Activated T-helper 1 cell treated with anti-CD3 and anti-CD28 coated beads, Interleukin-12 subunit alpha, Interleukin-12 subunit beta, Interleukin-2, Interleukin-4 antibody, amounts not matched to agents 30 ng/mL and 10 ng/mL and 1 ng/mL, durations not matched to agents 14 hours and 24 hours and 36 hours (primary cell): ENCODE measurements around the gene TSPAN1. TPM values are rescaled to one million over a fixed set of nuclear protein-coding genes. Genes with fewer than 3 reads are reported as not detected.

ENCODE experiments used
- DNase-seq: peaks from one replicate; pipeline ENCODE4 v3.0.0; 2021; ENCODE audit warnings: low spot score
- H3K27ac Mint-ChIP-seq: one replicate; pipeline ENCODE4 v1.8.0; 2021; ENCODE audit warnings: mild to moderate bottlenecking, mixed read lengths
- H3K27me3 Mint-ChIP-seq: one replicate; pipeline ENCODE4 v1.8.0; 2022; ENCODE audit warnings: mild to moderate bottlenecking, moderate library complexity, mixed read lengths; ENCODE audit not compliant: insufficient read depth
- H3K36me3 Mint-ChIP-seq: one replicate; pipeline ENCODE4 v1.8.0; 2021; ENCODE audit warnings: low read depth, mixed read lengths
- H3K4me1 Mint-ChIP-seq: one replicate; pipeline ENCODE4 v1.8.0; 2021; ENCODE audit warnings: low read depth, mixed read lengths
- H3K4me3 Mint-ChIP-seq: one replicate; pipeline ENCODE4 v1.8.0; 2021; ENCODE audit warnings: mild to moderate bottlenecking, moderate library complexity, mixed read lengths
- H3K9me3 Mint-ChIP-seq: one replicate; pipeline ENCODE4 v1.8.0; 2021; ENCODE audit warnings: mixed read lengths
- intact Hi-C: fragments of 100-400 bp; cut with micrococcal nuclease; formaldehyde crosslinking; loops from one replicate; pipeline ENCODE4 v1.15.1; 2024
- total RNA-seq: library from RNA; stranded (reverse); gene quantifications from 2 replicates; pipeline ENCODE4 v1.2.3, GENCODE V29; 2022

TSPAN1 gene
- total RNA-seq, 1 donor from 2014 or later = not detected

GRCh38 chr1:46137916-46138315 is 37.0 kb upstream of the TSPAN1 start:
- Mint-ChIP-seq H3K27me3 (peaks cover 29% of the 10 kb centered on the region), H3K4me1 (peaks cover 19% of the 10 kb centered on the region), H3K27ac (no peak overlapping the region), H3K4me3 (no peak overlapping the region), H3K36me3 (no peaks in the 10 kb centered on the region), H3K9me3 (no peaks in the 10 kb centered on the region)
- intact Hi-C loops = no loop called here
- no peak for DNase-seq

- DNase-seq = no peak
- H3K27ac Mint-ChIP-seq = no peak overlapping the region
- H3K4me3 Mint-ChIP-seq = no peak overlapping the region
- H3K36me3 Mint-ChIP-seq = no peaks in the 10 kb centered on the region
- peaks cover 2% of the 10 kb centered on the region for H3K27me3 Mint-ChIP-seq
- no peaks in the 10 kb centered on the region for H3K4me1 Mint-ChIP-seq
- intact Hi-C loops = no loop called here
- no peaks in the 10 kb centered on the region for H3K9me3 Mint-ChIP-seq
These were observed 26.6 kb upstream of the TSPAN1 start for GRCh38 chr1:46148318-46148717.

GRCh38 chr1:46150085-46150484 is 24.8 kb upstream of the TSPAN1 start:
- Mint-ChIP-seq H3K36me3 (no peaks in the 10 kb centered on the region), H3K4me1 (no peaks in the 10 kb centered on the region), H3K27ac (no peak overlapping the region), H3K4me3 (no peak overlapping the region), H3K9me3 (no peaks in the 10 kb centered on the region), H3K27me3 (peaks cover 5% of the 10 kb centered on the region)
- no peak for DNase-seq
- intact Hi-C loops = no loop called here

DNA sequence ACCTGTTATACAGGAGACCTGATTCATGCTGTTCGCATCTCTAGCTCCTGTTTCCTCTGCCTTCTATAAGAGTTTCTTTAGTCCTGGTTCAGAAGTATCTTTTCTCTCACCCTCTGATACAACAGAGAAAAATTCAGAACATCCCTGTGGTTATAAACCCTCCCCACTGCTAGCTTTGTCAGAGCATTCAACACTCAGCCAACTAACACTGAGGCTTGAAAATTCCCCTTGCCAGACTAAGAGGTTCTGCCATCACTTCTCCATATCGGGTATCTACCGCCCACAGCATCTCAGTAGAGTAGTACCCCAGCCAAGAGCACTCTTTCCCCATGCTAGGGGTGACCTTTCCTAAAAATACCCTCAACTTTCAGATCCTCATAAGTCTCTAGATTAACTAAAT is 22.9 kb upstream of the TSPAN1 start:
- intact Hi-C loops = no loop called here

DNA sequence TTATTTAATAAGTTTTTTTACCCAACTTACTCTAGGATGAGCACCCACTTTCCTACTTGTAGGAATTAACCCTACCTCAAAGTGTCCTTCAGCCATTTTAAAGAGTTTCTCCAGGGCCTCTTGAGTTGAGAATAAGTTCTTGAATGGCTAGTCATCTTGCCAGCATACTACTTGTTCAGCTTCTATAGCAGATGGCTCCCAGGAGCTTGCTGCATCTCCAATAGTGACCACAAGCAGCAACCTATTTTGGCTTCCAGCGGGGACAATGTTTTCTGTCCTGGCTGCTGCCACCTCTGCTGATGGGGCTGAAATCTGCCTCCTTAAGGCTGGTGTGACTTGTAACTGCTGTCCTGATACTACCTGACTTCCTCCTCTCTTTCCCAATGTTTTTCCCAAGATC is 21.7 kb upstream of the TSPAN1 start:
- Mint-ChIP-seq H3K36me3 (no peaks in the 10 kb centered on the region), H3K27me3 (peaks cover 3% of the 10 kb centered on the region), H3K4me3 (no peak overlapping the region), H3K9me3 (no peaks in the 10 kb centered on the region), H3K4me1 (no peaks in the 10 kb centered on the region), H3K27ac (no peak overlapping the region)
- intact Hi-C loops = no loop called here
- no peak for DNase-seq

More for the DNA sequence above, 22.9 kb upstream of the TSPAN1 start:
- Mint-ChIP-seq H3K36me3 (no peaks in the 10 kb centered on the region), H3K4me1 (no peaks in the 10 kb centered on the region), H3K27me3 (peaks cover 3% of the 10 kb centered on the region), H3K9me3 (no peaks in the 10 kb centered on the region), H3K4me3 (no peak overlapping the region), H3K27ac (no peak overlapping the region)
- DNase-seq = no peak

DNA sequence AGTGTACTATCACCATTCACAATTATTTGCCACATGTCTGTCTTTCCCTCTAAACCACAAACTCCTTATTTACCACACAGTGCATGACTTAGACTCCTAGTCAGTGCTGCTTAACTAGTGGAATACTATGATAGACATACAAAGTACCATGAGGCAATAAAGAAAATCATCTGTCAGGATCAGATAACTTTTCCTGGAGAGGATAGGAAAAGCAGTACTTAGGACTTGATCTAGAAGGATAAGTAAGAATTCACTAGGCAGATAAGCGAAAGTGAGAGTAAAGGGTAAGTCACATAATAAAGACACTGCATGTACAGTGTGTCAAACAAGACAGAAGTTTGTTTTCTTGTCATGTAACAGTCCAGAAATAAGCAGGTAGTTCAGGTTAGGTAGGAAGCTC is 21.2 kb upstream of the TSPAN1 start:
- DNase-seq = no peak
- intact Hi-C loops = no loop called here
- H3K27ac Mint-ChIP-seq = no peak overlapping the region
- H3K4me1 Mint-ChIP-seq = no peaks in the 10 kb centered on the region
- no peaks in the 10 kb centered on the region for H3K36me3 Mint-ChIP-seq
- H3K27me3 Mint-ChIP-seq = peaks cover 3% of the 10 kb centered on the region
- no peaks in the 10 kb centered on the region for H3K9me3 Mint-ChIP-seq
- H3K4me3 Mint-ChIP-seq = no peak overlapping the region

DNA sequence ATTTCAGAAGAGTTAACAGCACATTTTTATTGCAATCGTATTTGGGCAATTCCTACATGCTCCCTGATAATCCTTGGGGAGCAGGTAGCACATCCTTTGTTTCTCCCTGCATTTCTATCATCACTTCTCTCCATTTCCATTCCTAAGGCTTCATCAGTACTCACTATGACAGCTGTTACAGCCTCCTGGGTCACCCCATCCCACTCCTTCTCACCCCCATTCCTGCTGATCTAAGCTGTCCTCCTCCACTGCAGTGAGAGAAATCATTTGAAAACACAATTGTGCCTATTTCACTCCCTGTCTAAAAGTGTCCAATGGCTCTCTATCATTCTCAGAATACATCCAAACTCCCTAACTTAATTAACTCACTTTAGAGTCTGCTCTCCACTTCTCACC is 17.0 kb upstream of the TSPAN1 start:
- Mint-ChIP-seq H3K9me3 (no peaks in the 10 kb centered on the region), H3K27me3 (peaks cover 11% of the 10 kb centered on the region), H3K27ac (no peak overlapping the region), H3K4me1 (no peaks in the 10 kb centered on the region), H3K4me3 (no peak overlapping the region), H3K36me3 (no peaks in the 10 kb centered on the region)
- no peak for DNase-seq
- intact Hi-C loops = no loop called here

- intact Hi-C loops = no loop called here
- no peak for DNase-seq
- Mint-ChIP-seq H3K27me3 (peaks cover 11% of the 10 kb centered on the region), H3K4me3 (no peak overlapping the region), H3K36me3 (no peaks in the 10 kb centered on the region), H3K4me1 (no peaks in the 10 kb centered on the region), H3K27ac (no peak overlapping the region), H3K9me3 (no peaks in the 10 kb centered on the region)
These were observed 16.3 kb upstream of the TSPAN1 start for GRCh38 chr1:46158312-46159281.

DNA sequence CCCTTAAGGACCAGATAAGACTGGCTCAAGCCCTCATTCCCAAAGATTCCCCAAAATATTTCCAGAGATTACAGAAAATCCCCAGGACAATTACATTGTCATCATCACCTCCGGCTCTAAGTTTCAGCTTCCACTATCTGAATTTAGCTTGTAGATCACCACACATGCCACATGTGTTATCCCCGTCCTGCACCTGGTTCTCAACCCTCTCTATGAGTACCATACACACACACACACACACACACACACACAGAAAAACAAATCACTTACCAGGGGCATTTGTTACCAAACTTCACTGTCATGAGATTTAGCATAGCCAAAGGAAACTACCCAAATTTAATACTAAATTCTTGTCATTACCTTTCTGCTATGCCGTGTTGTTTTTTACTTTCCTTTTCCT is 15.4 kb upstream of the TSPAN1 start:
- peaks cover 11% of the 10 kb centered on the region for H3K27me3 Mint-ChIP-seq
- no peak overlapping the region for H3K27ac Mint-ChIP-seq
- DNase-seq = no peak
- no peaks in the 10 kb centered on the region for H3K4me1 Mint-ChIP-seq
- no peaks in the 10 kb centered on the region for H3K9me3 Mint-ChIP-seq
- H3K36me3 Mint-ChIP-seq = no peaks in the 10 kb centered on the region
- H3K4me3 Mint-ChIP-seq = no peak overlapping the region
- intact Hi-C loops = no loop called here

DNA sequence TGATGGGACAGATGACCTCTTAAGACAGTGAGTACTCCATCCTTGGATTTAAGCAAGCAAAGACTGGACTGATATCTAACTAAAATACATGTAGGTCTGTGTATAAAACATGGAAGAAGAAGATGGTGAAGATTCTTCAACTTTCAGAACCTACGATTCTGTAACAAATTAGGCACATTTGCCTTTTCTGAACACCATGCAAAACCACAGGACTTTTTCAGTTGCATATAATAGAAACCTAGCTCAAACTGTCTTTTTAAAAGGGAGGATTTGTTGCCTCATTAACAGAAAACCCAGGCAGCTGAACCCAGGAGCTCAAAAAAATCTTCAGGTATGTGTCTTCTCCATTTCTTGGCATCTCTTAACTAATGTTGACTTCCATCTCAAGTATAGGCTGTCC is 14.7 kb upstream of the TSPAN1 start:
- H3K9me3 Mint-ChIP-seq = no peaks in the 10 kb centered on the region
- no peaks in the 10 kb centered on the region for H3K4me1 Mint-ChIP-seq
- no peak overlapping the region for H3K4me3 Mint-ChIP-seq
- DNase-seq = no peak
- no peak overlapping the region for H3K27ac Mint-ChIP-seq
- peaks cover 8% of the 10 kb centered on the region for H3K27me3 Mint-ChIP-seq
- H3K36me3 Mint-ChIP-seq = no peaks in the 10 kb centered on the region
- intact Hi-C loops = no loop called here

- Mint-ChIP-seq H3K27ac (peak overlapping the region; percentile 82), H3K4me1 (peaks cover 18% of the 10 kb centered on the region), H3K9me3 (no peaks in the 10 kb centered on the region), H3K4me3 (peak overlapping the region; percentile 81), H3K36me3 (no peaks in the 10 kb centered on the region), H3K27me3 (peaks cover 14% of the 10 kb centered on the region)
- intact Hi-C loops = loop anchor here (2.0 kb wide), 1 partner anchor 34 kb away; the partner anchor contains the start of gene PIK3R3
- DNase-seq = peak; percentile 22
These were observed 8.1 kb upstream of the TSPAN1 start for GRCh38 chr1:46166521-46167462.

DNA sequence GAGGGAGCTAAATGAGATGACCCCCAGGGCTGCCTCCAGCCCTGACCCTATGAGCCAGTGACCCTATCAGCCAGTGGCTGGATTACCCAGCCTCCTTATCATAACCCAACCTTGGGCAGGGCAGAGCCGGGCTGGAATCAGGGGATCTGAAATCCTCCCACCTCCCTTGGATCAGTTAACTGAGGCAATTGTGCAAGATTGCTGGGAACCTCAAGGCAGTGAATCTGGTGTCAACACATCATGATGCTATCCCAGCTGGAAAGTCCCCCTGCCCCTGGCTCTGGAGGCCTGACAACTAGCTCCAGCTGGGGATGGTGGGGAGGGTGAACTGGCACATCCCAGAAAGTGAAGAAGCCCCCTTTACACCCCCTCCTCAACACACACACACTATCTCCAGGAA is 6.4 kb upstream of the TSPAN1 start:
- H3K27ac Mint-ChIP-seq = no peak overlapping the region
- H3K4me3 Mint-ChIP-seq = no peak overlapping the region
- DNase-seq = no peak
- peaks cover 14% of the 10 kb centered on the region for H3K27me3 Mint-ChIP-seq
- intact Hi-C loops = no loop called here
- no peaks in the 10 kb centered on the region for H3K9me3 Mint-ChIP-seq
- no peaks in the 10 kb centered on the region for H3K36me3 Mint-ChIP-seq
- H3K4me1 Mint-ChIP-seq = peaks cover 18% of the 10 kb centered on the region
